Gastrocnemius medialis (tissue), 4 donors: ENCODE measurements around the gene CIB4.

ENCODE experiments used
- POLR2A ChIP-seq, 2 donors: fragments of 450-650 bp; IDR thresholded peaks; one replicate each; pipeline ENCODE4 v1.6.1; 2017; ENCODE audit warnings: antibody characterized with exemption in 2 of 2, mild to moderate bottlenecking in 2 of 2, moderate library complexity in 2 of 2
- TF ChIP-seq, protein P1 (sequence below), 5 experiments: fragments of 450-650 bp in 3 of 5; fragments of 200-600 bp in 2 of 5; sonication (generic) in 2 of 5; IDR thresholded peaks in 4 of 5; conservative IDR thresholded peaks in 1 of 5; 1 replicate in 4 of 5; 2 replicates in 1 of 5; pipeline ENCODE4 v1.5.1; 2016 to 2019; ENCODE audit warnings: antibody characterized with exemption in 5 of 5, mild to moderate bottlenecking in 3 of 5, moderate library complexity in 3 of 5

DNA sequence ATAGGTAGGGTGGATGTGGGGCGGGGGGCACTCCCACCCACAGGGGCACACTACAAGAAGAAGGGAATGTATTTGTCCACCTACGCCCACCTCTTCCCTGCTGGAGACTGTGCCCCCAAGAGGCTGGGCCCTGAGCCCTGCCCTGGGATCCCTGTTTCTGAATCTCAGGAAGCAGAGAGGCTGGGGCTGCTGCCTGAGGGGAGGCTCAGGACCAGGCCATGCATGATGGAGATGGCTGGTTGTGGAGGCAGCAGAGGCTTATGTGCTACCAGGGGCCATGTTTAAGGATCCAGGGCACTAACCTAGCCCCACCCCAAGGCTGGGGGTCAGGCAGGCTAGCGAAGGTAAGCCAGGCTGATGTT is 82.1 kb downstream of the CIB4 start:
- TF ChIP-seq, protein P1, sequence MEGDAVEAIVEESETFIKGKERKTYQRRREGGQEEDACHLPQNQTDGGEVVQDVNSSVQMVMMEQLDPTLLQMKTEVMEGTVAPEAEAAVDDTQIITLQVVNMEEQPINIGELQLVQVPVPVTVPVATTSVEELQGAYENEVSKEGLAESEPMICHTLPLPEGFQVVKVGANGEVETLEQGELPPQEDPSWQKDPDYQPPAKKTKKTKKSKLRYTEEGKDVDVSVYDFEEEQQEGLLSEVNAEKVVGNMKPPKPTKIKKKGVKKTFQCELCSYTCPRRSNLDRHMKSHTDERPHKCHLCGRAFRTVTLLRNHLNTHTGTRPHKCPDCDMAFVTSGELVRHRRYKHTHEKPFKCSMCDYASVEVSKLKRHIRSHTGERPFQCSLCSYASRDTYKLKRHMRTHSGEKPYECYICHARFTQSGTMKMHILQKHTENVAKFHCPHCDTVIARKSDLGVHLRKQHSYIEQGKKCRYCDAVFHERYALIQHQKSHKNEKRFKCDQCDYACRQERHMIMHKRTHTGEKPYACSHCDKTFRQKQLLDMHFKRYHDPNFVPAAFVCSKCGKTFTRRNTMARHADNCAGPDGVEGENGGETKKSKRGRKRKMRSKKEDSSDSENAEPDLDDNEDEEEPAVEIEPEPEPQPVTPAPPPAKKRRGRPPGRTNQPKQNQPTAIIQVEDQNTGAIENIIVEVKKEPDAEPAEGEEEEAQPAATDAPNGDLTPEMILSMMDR (IDR thresholded peaks at IDR 0.05 in 4 of 5, conservative IDR thresholded peaks at IDR 0.05 in 1 of 5), result no peak
- no peak for TF ChIP-seq POLR2A (IDR thresholded peaks at IDR 0.05)
